Measurements from ENCODE around the gene CBLIF.
"Not testable (repeated sequence)": the region's sequence is repeated elsewhere in the genome, so short reads cannot be mapped to it uniquely, and the experiment has no call there.

The CBLIF gene

DNA sequence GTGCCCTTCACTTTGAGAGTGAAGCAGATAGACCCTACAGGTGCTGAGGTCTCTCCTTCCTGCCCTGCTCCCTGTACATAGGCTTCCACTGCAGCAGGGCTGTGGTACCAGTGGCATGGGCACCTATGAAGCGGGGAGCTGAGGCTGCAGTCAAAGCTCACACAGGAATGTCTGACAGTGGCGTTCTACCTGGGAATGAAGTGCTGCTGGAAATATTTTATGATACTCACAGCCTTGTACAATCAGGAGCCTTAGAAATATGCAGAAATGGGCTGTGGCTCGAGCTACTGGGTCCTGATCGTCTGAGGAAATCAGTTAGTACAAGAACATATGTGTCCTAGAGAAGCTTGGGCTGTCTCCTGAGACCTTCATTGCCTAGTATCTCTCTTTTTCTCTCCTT lies 59.5 kb downstream of the CBLIF start:
- Histone ChIP-seq H3K4me1 (ENCODE audit: control insufficient read depth, insufficient read depth, low read length, poor library complexity, severe bottlenecking) (no peaks in the 10 kb centered on the region), H3K27me3 (replicated peaks; ENCODE audit: control insufficient read depth, insufficient read depth, low read length, poor library complexity, severe bottlenecking) (no peaks in the 10 kb centered on the region), H3K36me3 (ENCODE audit: control insufficient read depth, insufficient read depth, low read length) (no peaks in the 10 kb centered on the region), H3K27ac (ENCODE audit: insufficient read depth, low read length, poor library complexity, severe bottlenecking) (no peak overlapping the region), H3K4me3 (ENCODE audit: insufficient read depth, low read depth, low read length, poor library complexity, severe bottlenecking) (no peak overlapping the region), H3K9me3 (ENCODE audit: control insufficient read depth, low read length) (no peaks in the 10 kb centered on the region)
- no peak for DNase-seq

DNA sequence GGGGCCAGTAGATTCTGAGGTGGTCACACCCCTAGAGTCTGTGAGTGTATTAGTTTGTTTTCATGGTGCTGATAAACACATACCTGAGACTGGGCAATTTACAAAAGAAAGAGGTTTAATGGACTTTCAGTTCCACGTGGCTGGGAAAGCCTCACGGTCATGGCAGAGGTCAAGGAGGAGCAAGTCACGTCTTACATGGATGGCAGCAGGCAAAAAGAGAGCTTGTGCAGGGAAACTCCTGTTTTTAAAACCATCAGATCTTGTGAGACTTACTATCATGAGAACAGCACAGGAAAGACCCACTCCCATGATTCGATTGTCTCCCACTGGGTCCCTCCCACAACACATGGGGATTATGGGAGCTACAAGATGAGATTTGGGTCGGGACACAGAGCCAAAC lies 60.9 kb downstream of the CBLIF start:
- not testable (repeated sequence) for H3K4me1 ChIP-seq (ENCODE audit: control insufficient read depth, insufficient read depth, low read length, poor library complexity, severe bottlenecking); H3K9me3 ChIP-seq (ENCODE audit: control insufficient read depth, low read length); H3K4me3 ChIP-seq (ENCODE audit: insufficient read depth, low read depth, low read length, poor library complexity, severe bottlenecking); H3K27me3 ChIP-seq (replicated peaks; ENCODE audit: control insufficient read depth, insufficient read depth, low read length, poor library complexity, severe bottlenecking); H3K36me3 ChIP-seq (ENCODE audit: control insufficient read depth, insufficient read depth, low read length); DNase-seq; H3K27ac ChIP-seq (ENCODE audit: insufficient read depth, low read length, poor library complexity, severe bottlenecking)

DNA sequence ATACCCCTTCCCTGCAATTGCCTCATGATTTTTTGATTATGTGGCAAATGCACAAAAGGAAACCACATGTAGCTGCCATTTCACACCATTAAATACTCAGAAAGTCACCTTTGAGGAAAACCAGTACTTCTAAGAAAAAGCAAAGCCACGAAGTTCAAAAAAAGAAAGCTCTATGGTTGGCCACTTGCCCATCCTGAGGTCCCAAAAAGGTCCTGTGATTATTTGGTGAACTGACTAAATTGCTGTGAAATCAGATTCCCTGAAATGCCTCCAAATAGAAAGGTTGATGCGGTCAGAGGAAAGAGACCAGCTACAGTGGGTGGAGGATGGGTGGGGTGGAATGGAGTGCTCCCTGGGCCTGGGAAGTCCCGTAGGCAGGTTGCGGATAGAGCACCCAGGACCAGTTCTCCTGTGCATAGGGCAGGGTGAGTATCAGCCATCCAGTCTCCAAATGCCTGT lies 61.6 kb downstream of the CBLIF start:
- no peak overlapping the region for H3K4me3 ChIP-seq (ENCODE audit: insufficient read depth, low read depth, low read length, poor library complexity, severe bottlenecking)

DNA sequence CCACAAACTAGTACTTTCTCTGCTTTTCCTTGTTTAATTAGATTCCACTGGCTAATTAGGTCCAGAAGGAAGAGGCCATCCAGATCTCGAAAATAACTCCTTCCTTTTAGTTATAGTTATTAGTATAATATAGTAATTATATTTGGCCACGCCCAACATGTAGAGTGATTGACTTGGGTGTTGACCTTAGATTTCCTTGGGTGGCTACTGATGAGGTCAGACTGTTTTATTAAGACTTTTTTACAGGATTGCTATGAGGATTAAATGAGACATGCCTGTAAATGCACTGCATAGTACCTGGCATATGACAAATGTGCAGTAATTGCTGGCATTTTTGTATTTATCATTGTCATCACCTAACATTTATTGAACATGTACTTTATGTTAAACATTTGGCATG lies 63.2 kb downstream of the CBLIF start:
- H3K9me3 ChIP-seq (ENCODE audit: control insufficient read depth, low read length) = no peaks in the 10 kb centered on the region
- no peaks in the 10 kb centered on the region for H3K36me3 ChIP-seq (ENCODE audit: control insufficient read depth, insufficient read depth, low read length)
- H3K4me3 ChIP-seq (ENCODE audit: insufficient read depth, low read depth, low read length, poor library complexity, severe bottlenecking) = no peak overlapping the region
- H3K4me1 ChIP-seq (ENCODE audit: control insufficient read depth, insufficient read depth, low read length, poor library complexity, severe bottlenecking) = no peaks in the 10 kb centered on the region
- no peak for DNase-seq
- H3K27ac ChIP-seq (ENCODE audit: insufficient read depth, low read length, poor library complexity, severe bottlenecking) = no peak overlapping the region
- H3K27me3 ChIP-seq (replicated peaks; ENCODE audit: control insufficient read depth, insufficient read depth, low read length, poor library complexity, severe bottlenecking) = no peaks in the 10 kb centered on the region

More for the DNA sequence above, 61.6 kb downstream of the CBLIF start:
- Histone ChIP-seq H3K9me3 (ENCODE audit: control insufficient read depth, low read length) (no peaks in the 10 kb centered on the region), H3K4me1 (ENCODE audit: control insufficient read depth, insufficient read depth, low read length, poor library complexity, severe bottlenecking) (no peaks in the 10 kb centered on the region), H3K27ac (ENCODE audit: insufficient read depth, low read length, poor library complexity, severe bottlenecking) (no peak overlapping the region), H3K36me3 (ENCODE audit: control insufficient read depth, insufficient read depth, low read length) (no peaks in the 10 kb centered on the region), H3K27me3 (replicated peaks; ENCODE audit: control insufficient read depth, insufficient read depth, low read length, poor library complexity, severe bottlenecking) (no peaks in the 10 kb centered on the region)
- no peak for DNase-seq

DNA sequence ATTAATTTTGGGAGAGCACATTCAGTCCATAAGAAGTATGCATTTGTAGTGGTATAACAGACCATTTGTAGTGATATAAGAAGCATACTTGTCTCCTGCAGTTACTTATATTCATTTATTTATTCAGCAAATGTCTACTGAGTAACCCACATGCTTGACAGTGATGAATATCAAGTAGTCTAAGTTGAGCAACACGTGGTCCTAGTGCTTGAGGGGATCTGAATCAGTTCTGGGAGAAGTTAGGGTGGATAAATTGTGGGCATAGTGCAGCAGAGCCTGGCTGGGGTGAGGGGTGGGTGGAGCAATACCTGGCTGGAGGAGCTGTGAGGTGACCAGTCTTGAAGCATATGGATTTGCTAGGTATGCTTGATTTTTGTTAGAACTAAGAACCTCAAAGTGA lies 65.8 kb downstream of the CBLIF start:
- Histone ChIP-seq H3K4me3 (ENCODE audit: insufficient read depth, low read depth, low read length, poor library complexity, severe bottlenecking) (no peak overlapping the region), H3K27ac (ENCODE audit: insufficient read depth, low read length, poor library complexity, severe bottlenecking) (no peak overlapping the region), H3K36me3 (ENCODE audit: control insufficient read depth, insufficient read depth, low read length) (peaks cover 4% of the 10 kb centered on the region), H3K27me3 (replicated peaks; ENCODE audit: control insufficient read depth, insufficient read depth, low read length, poor library complexity, severe bottlenecking) (no peaks in the 10 kb centered on the region), H3K9me3 (ENCODE audit: control insufficient read depth, low read length) (no peaks in the 10 kb centered on the region), H3K4me1 (ENCODE audit: control insufficient read depth, insufficient read depth, low read length, poor library complexity, severe bottlenecking) (no peaks in the 10 kb centered on the region)
- DNase-seq = no peak

Data from effector memory CD4-positive, alpha-beta T cell (primary cell).